NCI-H1930 (cell line): ENCODE measurements around the gene PLEKHA4.
"Not testable (repeated sequence)": the region's sequence is repeated elsewhere in the genome, so short reads cannot be mapped to it uniquely, and the experiment has no call there.

Experiments
- DNase-seq, 2 experiments: peaks; one replicate each; lab custom pipeline; 2025; lab: John Stamatoyannopoulos, UW

PLEKHA4 gene

GRCh38 chr19:48862827-48863226, 5.6 kb downstream of the PLEKHA4 start:
- DNase-seq = no peak

- DNase-seq = no peak
These were observed 7.1 kb downstream of the PLEKHA4 start for GRCh38 chr19:48861313-48861712.

- DNase-seq = no peak
These were observed 8.5 kb downstream of the PLEKHA4 start for GRCh38 chr19:48859711-48860572.

GRCh38 chr19:48858984-48859710, 9.3 kb downstream of the PLEKHA4 start:
- peak; percentile 69 to 77 for DNase-seq

- DNase-seq = no peak
These were observed 11.5 kb downstream of the PLEKHA4 start for GRCh38 chr19:48856921-48857320.

- no peak for DNase-seq
These were observed 14.3 kb downstream of the PLEKHA4 start for GRCh38 chr19:48854103-48854502.

- DNase-seq = no peak
These were observed 14.9 kb downstream of the PLEKHA4 start for GRCh38 chr19:48853483-48853882.

GRCh38 chr19:48852292-48852691, 16.1 kb downstream of the PLEKHA4 start:
- no peak for DNase-seq

GRCh38 chr19:48846659-48847058, 21.8 kb downstream of the PLEKHA4 start:
- DNase-seq = not testable (repeated sequence)

GRCh38 chr19:48845384-48845783, 23.0 kb downstream of the PLEKHA4 start:
- no peak for DNase-seq

GRCh38 chr19:48844472-48844871, 23.9 kb downstream of the PLEKHA4 start:
- DNase-seq = no peak

GRCh38 chr19:48842789-48843162, 25.6 kb downstream of the PLEKHA4 start:
- DNase-seq = peak in 1 of 2 experiments; percentile 60

- DNase-seq = no peak
These were observed 26.8 kb downstream of the PLEKHA4 start for GRCh38 chr19:48841571-48841970.

GRCh38 chr19:48841047-48841446, 27.4 kb downstream of the PLEKHA4 start:
- no peak for DNase-seq

- DNase-seq = no peak
These were observed 30.7 kb downstream of the PLEKHA4 start for GRCh38 chr19:48837687-48838086.

GRCh38 chr19:48837051-48837524, 31.3 kb downstream of the PLEKHA4 start:
- peak; percentile 91 to 94 for DNase-seq

GRCh38 chr19:48836089-48837017, 32.1 kb downstream of the PLEKHA4 start, which contains the start of gene HSD17B14:
TSS of gene HSD17B14 (minus strand) at chr19:48836491. CDS start at chr19:48836411, 80 bp downstream.
- peak; percentile 43 to 68 for DNase-seq

- peak; percentile 91 to 93 for DNase-seq
These were observed 32.7 kb downstream of the PLEKHA4 start for GRCh38 chr19:48835734-48836088.

- no peak for DNase-seq
These were observed 34.4 kb downstream of the PLEKHA4 start for GRCh38 chr19:48833977-48834376.

GRCh38 chr19:48833049-48833448, 35.4 kb downstream of the PLEKHA4 start:
- DNase-seq = no peak

GRCh38 chr19:48830965-48831364, 37.5 kb downstream of the PLEKHA4 start:
- no peak for DNase-seq

GRCh38 chr19:48830088-48830487, 38.3 kb downstream of the PLEKHA4 start:
- DNase-seq = no peak
